Gastrocnemius medialis (tissue), 4 donors: ENCODE data around the gene SERTAD1. TPM values are rescaled to one million over a fixed set of nuclear protein-coding genes. Genes with fewer than 3 reads are reported as not detected.
A peak's percentile ranks its signal among the peaks of the same experiment; 100 is the strongest.
"Not testable (repeated sequence)": the region's sequence is repeated elsewhere in the genome, so short reads cannot be mapped to it uniquely, and the experiment has no call there.

Experiments used
- ATAC-seq, 2 donors: fragments of 150-250 bp; one replicate each; pipeline ENCODE4 v1.9.1; 2016
- DNase-seq, 2 donors: peaks; one replicate each; pipeline ENCODE4 v3.0.0-alpha.2; 2019
- H3K27ac ChIP-seq, 4 donors: fragments of 200-600 bp; sonication (generic); 1 replicate in 1 of 4; 2 replicates in 3 of 4; pipeline ENCODE4 v1.5.1; 2016 to 2018; ENCODE audit warnings: mild to moderate bottlenecking in 2 of 4, moderate library complexity in 1 of 4
- H3K27me3 ChIP-seq, 3 donors: fragments of 200-600 bp; sonication (generic) in 2 of 3; 1 replicate in 1 of 3; 2 replicates in 2 of 3; pipeline versions ENCODE4 v1.5.1 to v1.6.0; 2016 to 2019; ENCODE audit warnings: mild to moderate bottlenecking in 1 of 3, moderate library complexity in 1 of 3
- H3K36me3 ChIP-seq, 2 donors: fragments of 200-600 bp; sonication (generic) in 1 of 2; one replicate each; pipeline ENCODE4 v1.5.1; 2017 to 2018
- H3K4me1 ChIP-seq, 2 donors: fragments of 200-600 bp; sonication (generic) in 1 of 2; one replicate each; pipeline ENCODE4 v1.5.1; 2016 to 2017; ENCODE audit warnings: mild to moderate bottlenecking in 2 of 2
- H3K4me3 ChIP-seq, 4 donors: fragments of 200-600 bp; sonication (generic) in 3 of 4; 1 replicate in 1 of 4; 2 replicates in 3 of 4; pipeline ENCODE4 v1.5.1; 2016 to 2019; ENCODE audit warnings: mild to moderate bottlenecking in 2 of 4
- H3K9me3 ChIP-seq, 3 donors: fragments of 200-600 bp; sonication (generic) in 2 of 3; 1 replicate in 1 of 3; 2 replicates in 2 of 3; pipeline ENCODE4 v1.5.1; 2016 to 2019
- POLR2A ChIP-seq, 2 donors: fragments of 450-650 bp; IDR thresholded peaks; one replicate each; pipeline ENCODE4 v1.6.1; 2017; ENCODE audit warnings: antibody characterized with exemption in 2 of 2, mild to moderate bottlenecking in 2 of 2, moderate library complexity in 2 of 2
- in situ Hi-C, 4 donors: fragments of 200-750 bp; cut with MboI; loops; one replicate each; pipeline versions ENCODE4 v1.15.0 to v1.8.0; 2017; ENCODE audit warnings: low sequenced_read_pairs in 4 of 4
- intact Hi-C: fragments of 100-400 bp; cut with DNase I; formaldehyde crosslinking; loops from one replicate; pipeline ENCODE4 v1.15.1; 2023; ENCODE audit warnings: low total_unique reads
- total RNA-seq, 4 donors: library from RNA; depleted of rRNA; stranded (reverse); fragments of >200 nt; gene quantifications; one replicate each; pipeline versions ENCODE4 v1.1.0 to v1.2.3, GENCODE V29; 2016
- TF ChIP-seq, protein P1 (sequence below), 5 experiments: fragments of 450-650 bp in 3 of 5; fragments of 200-600 bp in 2 of 5; sonication (generic) in 2 of 5; IDR thresholded peaks in 4 of 5; conservative IDR thresholded peaks in 1 of 5; 1 replicate in 4 of 5; 2 replicates in 1 of 5; pipeline ENCODE4 v1.5.1; 2016 to 2019; ENCODE audit warnings: antibody characterized with exemption in 5 of 5, mild to moderate bottlenecking in 3 of 5, moderate library complexity in 3 of 5

Gene SERTAD1
- total RNA-seq, 4 donors from 2014 or later = 15.3 to 18.3 (median 16.0) TPM

DNA sequence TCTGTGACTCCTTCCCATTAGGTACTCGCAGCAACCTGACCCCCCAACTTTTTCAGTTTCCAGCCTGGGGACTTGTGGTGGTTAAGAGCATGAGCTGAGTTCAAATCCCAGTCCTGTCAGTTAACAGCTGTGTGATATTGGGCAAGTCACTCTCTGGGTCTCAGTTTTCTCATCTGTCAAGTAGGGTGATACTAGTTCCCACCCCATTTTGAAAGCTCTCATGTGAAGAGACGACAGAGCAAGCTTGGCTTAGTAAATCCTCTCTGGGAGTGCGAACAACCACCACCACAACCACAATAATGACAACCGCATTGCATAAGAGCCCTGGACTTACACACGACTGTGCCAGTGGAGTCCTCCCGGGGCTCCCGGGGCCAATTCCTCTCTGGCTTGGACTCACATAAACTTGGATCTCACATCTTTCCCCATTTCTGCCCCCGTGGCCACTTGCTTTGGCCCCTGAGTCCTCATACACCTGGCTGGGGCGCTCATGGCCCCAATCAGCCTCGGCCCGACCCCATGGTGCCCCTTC is 39.3 kb upstream of the SERTAD1 start:
- intact Hi-C loops = loop anchor here (1.0 to 10.0 kb wide), 7 partner anchors 21 to 630 kb away; partner anchors contain the start of genes C19orf47, DYRK1B, EGLN2 and PLD3

DNA sequence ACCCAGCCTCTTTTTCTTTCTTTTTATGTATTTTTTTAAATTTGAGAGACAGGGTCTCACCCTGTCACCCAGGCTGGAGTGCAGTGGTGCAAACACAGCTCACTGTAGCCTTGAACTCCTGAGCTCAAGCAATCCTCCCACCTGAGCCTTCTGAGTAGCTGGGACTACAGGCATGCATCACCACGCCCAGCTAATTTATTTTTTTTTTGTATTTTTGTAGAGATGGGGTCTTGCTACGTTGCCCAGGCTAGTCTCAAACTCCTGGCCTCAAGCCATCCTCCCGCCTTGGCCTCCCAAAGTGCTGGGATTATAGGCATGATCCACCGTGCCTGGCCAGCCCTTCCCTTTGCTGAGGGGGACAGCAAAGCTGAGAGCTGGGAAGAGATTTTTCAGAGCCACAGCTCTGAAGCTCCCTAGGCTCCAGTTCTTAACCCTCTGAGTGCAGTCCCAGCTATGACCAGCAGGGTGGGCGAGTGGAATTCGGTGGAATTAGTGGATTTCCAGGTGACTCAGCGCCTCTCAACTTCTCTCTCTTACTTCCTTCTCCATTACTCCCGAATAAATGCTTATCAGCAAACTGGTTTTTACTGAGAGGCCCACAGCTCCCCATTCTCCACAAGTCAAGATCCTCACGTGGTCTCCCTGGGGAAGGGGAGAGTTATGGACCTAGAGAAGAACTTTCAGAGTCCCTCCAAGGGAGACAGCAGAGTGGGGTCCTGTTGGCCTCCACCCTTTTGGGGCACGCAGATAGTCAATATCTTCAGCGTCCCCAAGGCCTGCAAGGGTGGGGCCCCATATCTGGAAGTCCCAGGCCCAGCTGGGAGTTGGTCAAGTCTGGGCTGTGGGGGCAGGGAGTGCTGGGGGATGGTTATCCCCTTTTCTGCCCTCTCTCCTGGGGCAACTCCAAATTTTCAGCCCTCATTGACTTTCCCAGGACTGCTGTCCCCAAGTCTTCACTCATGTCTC is 38.5 kb upstream of the SERTAD1 start:
- H3K27ac ChIP-seq = peak overlapping the region; percentile 97 to 100 (median 98)
- peaks cover 5 to 22% of the 10 kb centered on the region in 2 donors for H3K4me1 ChIP-seq
- peak in 1 of 2 donors; percentile 82 for DNase-seq
- no peaks in the 10 kb centered on the region for H3K36me3 ChIP-seq
- peak in 1 of 2 donors; percentile 25 for ATAC-seq
- TF ChIP-seq POLR2A (IDR thresholded peaks at IDR 0.05) = no peak
- TF ChIP-seq, protein P1, sequence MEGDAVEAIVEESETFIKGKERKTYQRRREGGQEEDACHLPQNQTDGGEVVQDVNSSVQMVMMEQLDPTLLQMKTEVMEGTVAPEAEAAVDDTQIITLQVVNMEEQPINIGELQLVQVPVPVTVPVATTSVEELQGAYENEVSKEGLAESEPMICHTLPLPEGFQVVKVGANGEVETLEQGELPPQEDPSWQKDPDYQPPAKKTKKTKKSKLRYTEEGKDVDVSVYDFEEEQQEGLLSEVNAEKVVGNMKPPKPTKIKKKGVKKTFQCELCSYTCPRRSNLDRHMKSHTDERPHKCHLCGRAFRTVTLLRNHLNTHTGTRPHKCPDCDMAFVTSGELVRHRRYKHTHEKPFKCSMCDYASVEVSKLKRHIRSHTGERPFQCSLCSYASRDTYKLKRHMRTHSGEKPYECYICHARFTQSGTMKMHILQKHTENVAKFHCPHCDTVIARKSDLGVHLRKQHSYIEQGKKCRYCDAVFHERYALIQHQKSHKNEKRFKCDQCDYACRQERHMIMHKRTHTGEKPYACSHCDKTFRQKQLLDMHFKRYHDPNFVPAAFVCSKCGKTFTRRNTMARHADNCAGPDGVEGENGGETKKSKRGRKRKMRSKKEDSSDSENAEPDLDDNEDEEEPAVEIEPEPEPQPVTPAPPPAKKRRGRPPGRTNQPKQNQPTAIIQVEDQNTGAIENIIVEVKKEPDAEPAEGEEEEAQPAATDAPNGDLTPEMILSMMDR (IDR thresholded peaks at IDR 0.05 in 4 of 5, conservative IDR thresholded peaks at IDR 0.05 in 1 of 5) = peak; percentile 77 to 85 (median 82)
- H3K4me3 ChIP-seq = peak overlapping the region; percentile 81 to 100 (median 88)
- intact Hi-C loops = loop anchor here (1.0 to 10.0 kb wide), 7 partner anchors 20 to 630 kb away; partner anchors contain the start of genes C19orf47, DYRK1B, EGLN2 and PLD3
- H3K27me3 ChIP-seq = no peaks in the 10 kb centered on the region
- in situ Hi-C loops = loop anchor here in 1 of 4 donors (10.0 kb wide), 1 partner anchor 50 kb away; the partner anchor contains the start of gene PRX
- no peaks in the 10 kb centered on the region for H3K9me3 ChIP-seq

More for the DNA sequence above, 39.3 kb upstream of the SERTAD1 start:
- Histone ChIP-seq H3K4me1 (peaks cover 5 to 22% of the 10 kb centered on the region in 2 donors), H3K27me3 (no peaks in the 10 kb centered on the region), H3K36me3 (no peaks in the 10 kb centered on the region), H3K27ac (peak overlapping the region; percentile 97 to 100 (median 98)), H3K9me3 (no peaks in the 10 kb centered on the region), H3K4me3 (peak overlapping the region; percentile 81 to 100 (median 88))
- TF ChIP-seq POLR2A (IDR thresholded peaks at IDR 0.05) = no peak
- TF ChIP-seq, protein P1 (IDR thresholded peaks at IDR 0.05 in 4 of 5, conservative IDR thresholded peaks at IDR 0.05 in 1 of 5) = no peak
- ATAC-seq (peak; percentile 25 to 26), DNase-seq (peak in 1 of 2 donors; percentile 67)
- in situ Hi-C loops = loop anchor here in 1 of 4 donors (10.0 kb wide), 1 partner anchor 50 kb away; the partner anchor contains the start of gene PRX

DNA sequence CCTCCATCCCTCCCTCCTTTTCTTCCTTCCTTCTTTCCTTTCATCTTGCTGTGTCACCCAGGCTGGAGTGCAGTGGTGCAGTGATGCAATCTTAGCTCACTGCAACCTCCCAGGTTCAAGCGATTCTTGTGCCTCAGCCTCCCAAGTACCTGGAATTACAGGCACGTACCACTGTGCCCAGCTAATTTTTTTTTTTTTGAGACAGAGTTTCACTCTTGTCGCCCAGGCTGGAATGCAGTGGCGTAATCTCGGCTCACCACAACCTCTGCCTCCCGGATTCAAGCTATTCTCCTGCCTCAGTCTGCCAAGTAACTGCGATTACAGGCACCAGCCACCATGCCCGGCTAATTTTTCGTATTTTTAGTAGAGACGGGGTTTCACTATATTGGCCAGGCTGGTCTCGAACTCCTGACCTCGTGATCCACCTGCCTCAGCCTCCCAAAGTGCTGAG is 37.8 kb upstream of the SERTAD1 start:
- H3K9me3 ChIP-seq, H3K36me3 ChIP-seq, H3K27me3 ChIP-seq: not testable (repeated sequence)
- H3K27ac ChIP-seq = peak overlapping the region; percentile 97 to 100 (median 98)
- DNase-seq = peak in 1 of 2 donors; percentile 77
- peak overlapping the region in 3 of 4 donors; percentile 30 to 85 (median 81) for H3K4me3 ChIP-seq
- intact Hi-C loops = loop anchor here (10.0 kb wide), 1 partner anchor 629 kb away; the partner anchor contains the start of gene DYRK1B
- peaks cover 5 to 22% of the 10 kb centered on the region in 2 donors for H3K4me1 ChIP-seq
- ATAC-seq = peak in 1 of 2 donors; percentile 3
- in situ Hi-C loops = loop anchor here in 1 of 4 donors (10.0 kb wide), 1 partner anchor 49 kb away; the partner anchor contains the start of gene PRX

DNA sequence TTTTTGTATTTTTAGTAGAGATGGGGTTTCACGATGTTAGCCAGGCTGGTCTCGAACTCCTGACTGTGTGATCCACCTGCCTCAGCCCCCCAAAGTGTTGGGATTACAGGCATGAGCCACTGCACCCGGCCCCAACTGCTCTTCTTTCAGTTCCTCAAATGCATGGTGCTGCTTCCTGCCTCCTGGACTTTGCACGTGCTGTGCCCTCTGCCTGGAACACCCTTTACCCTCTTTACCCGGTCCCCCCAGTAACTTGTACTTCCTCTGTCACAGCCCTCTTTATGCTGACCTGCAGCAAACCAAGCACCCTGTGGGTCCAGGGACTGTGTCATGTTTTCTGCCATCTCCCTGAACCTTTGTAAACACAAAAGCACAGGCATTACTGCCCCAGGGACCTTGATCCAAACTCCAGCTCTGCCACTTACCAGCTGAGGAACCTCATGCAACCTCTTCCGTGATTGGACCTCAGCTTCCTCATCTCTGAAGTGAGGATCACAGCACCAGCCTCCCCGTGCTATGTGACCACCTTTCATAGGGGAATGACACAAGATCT is 36.0 kb upstream of the SERTAD1 start:
- intact Hi-C loops = loop anchor here (10.0 kb wide), 1 partner anchor 627 kb away; the partner anchor contains the start of gene DYRK1B
- peak overlapping the region in 3 of 4 donors; percentile 5 to 100 (median 97) for H3K27ac ChIP-seq
- ATAC-seq = no peak

More for the DNA sequence above, 36.0 kb upstream of the SERTAD1 start:
- in situ Hi-C loops = loop anchor here in 1 of 4 donors (10.0 kb wide), 1 partner anchor 47 kb away; the partner anchor contains the start of gene PRX
- Histone ChIP-seq H3K36me3 (peaks cover 0 to 11% of the 10 kb centered on the region in 2 donors), H3K4me3 (no peak overlapping the region), H3K9me3 (no peaks in the 10 kb centered on the region), H3K27me3 (no peaks in the 10 kb centered on the region), H3K4me1 (peaks cover 5 to 18% of the 10 kb centered on the region in 2 donors)
- no peak for TF ChIP-seq POLR2A (IDR thresholded peaks at IDR 0.05)
- TF ChIP-seq, protein P1 (IDR thresholded peaks at IDR 0.05 in 4 of 5, conservative IDR thresholded peaks at IDR 0.05 in 1 of 5) = no peak
- no peak for DNase-seq
